HL-60 (cell line): ENCODE results near the gene TPBG.

Source experiments
- DNase-seq, 2 experiments: peaks; one replicate each; pipeline ENCODE4 v3.0.0-alpha.2; 2010 to 2020; ENCODE audit warnings: low read depth in 1 of 2, low spot score in 1 of 2
- H3K27ac ChIP-seq: fragments of 250-450 bp; sonication (Bioruptor Pico); replicated peaks from 2 replicates; pipeline ENCODE4 v1.5.1; 2020; ENCODE audit warnings: mild to moderate bottlenecking, moderate library complexity
- H3K27me3 ChIP-seq: fragments of 250-450 bp; sonication (Bioruptor Pico); 2 replicates; pipeline ENCODE4 v1.5.1; 2021; ENCODE audit warnings: mild to moderate bottlenecking, moderate library complexity; ENCODE audit not compliant: insufficient read depth, poor library complexity, severe bottlenecking
- H3K4me3 ChIP-seq: replicated peaks from 2 replicates; pipeline ENCODE4 v1.5.1; 2011; ENCODE audit warnings: mild to moderate bottlenecking, control low read depth, low read length; ENCODE audit not compliant: insufficient read depth
- GABPA ChIP-seq: IDR thresholded peaks from 2 replicates; pipeline ENCODE4 v1.6.1; 2012; ENCODE audit warnings: low read depth
- POLR2AphosphoS5 ChIP-seq: IDR thresholded peaks from 2 replicates; pipeline ENCODE4 v1.6.1; 2012; ENCODE audit warnings: low read depth
- SPI1 ChIP-seq: IDR thresholded peaks from 2 replicates; pipeline ENCODE4 v1.6.1; 2012; ENCODE audit warnings: low read depth, mild to moderate bottlenecking, borderline replicate concordance
- TF ChIP-seq, protein P1 (sequence below): IDR thresholded peaks from 2 replicates; pipeline ENCODE4 v1.6.1; 2012; ENCODE audit warnings: low read depth; ENCODE audit not compliant: insufficient replicate concordance
- TF ChIP-seq, protein P2 (sequence below): IDR thresholded peaks from one replicate; pipeline ENCODE4 v1.5.1; 2011; ENCODE audit warnings: low read length, control low read depth, inconsistent platforms; ENCODE audit not compliant: insufficient read depth

Gene TPBG

DNA sequence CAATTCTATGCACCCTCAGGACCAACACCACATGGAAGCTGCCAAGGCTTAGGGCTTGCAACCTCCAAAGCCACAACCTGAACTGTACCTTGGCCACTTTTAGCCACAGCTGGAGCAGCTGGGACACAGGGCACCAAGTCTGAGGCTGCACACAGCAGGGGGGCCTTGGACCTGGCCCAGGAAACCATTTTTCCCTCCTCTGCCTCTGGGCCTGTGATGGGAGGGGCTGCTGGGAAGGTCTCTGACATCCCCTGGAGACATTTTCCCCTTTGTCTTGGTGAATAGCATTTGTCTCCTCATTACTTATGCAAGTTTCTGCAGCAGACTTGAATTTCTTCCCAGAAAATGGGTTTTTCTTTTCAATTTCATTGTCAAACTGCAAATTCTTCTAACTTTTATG is 13.0 kb downstream of the TPBG start:
- H3K27ac ChIP-seq: no peak overlapping the region
- H3K27me3 ChIP-seq: no peaks in the 10 kb centered on the region
- TF ChIP-seq POLR2AphosphoS5 (no peak), GABPA (no peak), SPI1 (no peak)
- TF ChIP-seq, protein P1, sequence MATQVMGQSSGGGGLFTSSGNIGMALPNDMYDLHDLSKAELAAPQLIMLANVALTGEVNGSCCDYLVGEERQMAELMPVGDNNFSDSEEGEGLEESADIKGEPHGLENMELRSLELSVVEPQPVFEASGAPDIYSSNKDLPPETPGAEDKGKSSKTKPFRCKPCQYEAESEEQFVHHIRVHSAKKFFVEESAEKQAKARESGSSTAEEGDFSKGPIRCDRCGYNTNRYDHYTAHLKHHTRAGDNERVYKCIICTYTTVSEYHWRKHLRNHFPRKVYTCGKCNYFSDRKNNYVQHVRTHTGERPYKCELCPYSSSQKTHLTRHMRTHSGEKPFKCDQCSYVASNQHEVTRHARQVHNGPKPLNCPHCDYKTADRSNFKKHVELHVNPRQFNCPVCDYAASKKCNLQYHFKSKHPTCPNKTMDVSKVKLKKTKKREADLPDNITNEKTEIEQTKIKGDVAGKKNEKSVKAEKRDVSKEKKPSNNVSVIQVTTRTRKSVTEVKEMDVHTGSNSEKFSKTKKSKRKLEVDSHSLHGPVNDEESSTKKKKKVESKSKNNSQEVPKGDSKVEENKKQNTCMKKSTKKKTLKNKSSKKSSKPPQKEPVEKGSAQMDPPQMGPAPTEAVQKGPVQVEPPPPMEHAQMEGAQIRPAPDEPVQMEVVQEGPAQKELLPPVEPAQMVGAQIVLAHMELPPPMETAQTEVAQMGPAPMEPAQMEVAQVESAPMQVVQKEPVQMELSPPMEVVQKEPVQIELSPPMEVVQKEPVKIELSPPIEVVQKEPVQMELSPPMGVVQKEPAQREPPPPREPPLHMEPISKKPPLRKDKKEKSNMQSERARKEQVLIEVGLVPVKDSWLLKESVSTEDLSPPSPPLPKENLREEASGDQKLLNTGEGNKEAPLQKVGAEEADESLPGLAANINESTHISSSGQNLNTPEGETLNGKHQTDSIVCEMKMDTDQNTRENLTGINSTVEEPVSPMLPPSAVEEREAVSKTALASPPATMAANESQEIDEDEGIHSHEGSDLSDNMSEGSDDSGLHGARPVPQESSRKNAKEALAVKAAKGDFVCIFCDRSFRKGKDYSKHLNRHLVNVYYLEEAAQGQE: no peak
- TF ChIP-seq, protein P2, sequence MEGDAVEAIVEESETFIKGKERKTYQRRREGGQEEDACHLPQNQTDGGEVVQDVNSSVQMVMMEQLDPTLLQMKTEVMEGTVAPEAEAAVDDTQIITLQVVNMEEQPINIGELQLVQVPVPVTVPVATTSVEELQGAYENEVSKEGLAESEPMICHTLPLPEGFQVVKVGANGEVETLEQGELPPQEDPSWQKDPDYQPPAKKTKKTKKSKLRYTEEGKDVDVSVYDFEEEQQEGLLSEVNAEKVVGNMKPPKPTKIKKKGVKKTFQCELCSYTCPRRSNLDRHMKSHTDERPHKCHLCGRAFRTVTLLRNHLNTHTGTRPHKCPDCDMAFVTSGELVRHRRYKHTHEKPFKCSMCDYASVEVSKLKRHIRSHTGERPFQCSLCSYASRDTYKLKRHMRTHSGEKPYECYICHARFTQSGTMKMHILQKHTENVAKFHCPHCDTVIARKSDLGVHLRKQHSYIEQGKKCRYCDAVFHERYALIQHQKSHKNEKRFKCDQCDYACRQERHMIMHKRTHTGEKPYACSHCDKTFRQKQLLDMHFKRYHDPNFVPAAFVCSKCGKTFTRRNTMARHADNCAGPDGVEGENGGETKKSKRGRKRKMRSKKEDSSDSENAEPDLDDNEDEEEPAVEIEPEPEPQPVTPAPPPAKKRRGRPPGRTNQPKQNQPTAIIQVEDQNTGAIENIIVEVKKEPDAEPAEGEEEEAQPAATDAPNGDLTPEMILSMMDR: no peak
- H3K4me3 ChIP-seq: no peak overlapping the region
- no peak for DNase-seq

DNA sequence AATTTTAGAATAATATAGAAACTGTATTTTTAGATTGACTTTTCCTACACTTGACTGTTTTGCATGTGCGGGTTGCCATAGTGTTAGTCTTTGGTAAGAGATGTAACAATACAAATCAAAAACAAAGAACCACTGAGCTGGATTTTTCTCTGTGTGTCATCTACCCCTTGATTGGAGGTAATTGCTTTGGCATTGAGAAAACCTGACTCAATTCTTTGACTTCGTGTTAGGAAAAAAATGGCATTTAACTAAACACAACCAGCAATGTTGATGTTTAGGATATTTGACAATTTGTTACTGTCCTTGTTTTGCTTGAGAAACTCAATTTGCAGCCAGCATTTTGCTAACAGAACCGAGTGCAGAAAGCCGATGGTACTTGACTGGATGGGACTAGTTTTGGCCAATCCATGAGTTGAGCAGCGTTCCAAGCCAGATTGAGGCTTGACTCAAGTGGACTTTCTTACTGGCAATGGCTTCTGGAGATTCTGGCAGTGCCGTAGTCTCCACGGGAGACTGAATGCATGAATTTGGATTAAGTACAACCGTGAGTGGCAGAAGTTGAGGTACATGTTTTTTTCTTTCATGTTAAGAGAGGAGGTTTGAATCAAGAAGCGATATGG is 17.1 kb downstream of the TPBG start:
- Histone ChIP-seq H3K27ac (no peak overlapping the region), H3K4me3 (no peak overlapping the region), H3K27me3 (no peaks in the 10 kb centered on the region)
- no peak for TF ChIP-seq GABPA
- TF ChIP-seq SPI1: no peak
- TF ChIP-seq, protein P1: no peak
- TF ChIP-seq, protein P2: no peak
- TF ChIP-seq POLR2AphosphoS5: no peak
- no peak for DNase-seq

DNA sequence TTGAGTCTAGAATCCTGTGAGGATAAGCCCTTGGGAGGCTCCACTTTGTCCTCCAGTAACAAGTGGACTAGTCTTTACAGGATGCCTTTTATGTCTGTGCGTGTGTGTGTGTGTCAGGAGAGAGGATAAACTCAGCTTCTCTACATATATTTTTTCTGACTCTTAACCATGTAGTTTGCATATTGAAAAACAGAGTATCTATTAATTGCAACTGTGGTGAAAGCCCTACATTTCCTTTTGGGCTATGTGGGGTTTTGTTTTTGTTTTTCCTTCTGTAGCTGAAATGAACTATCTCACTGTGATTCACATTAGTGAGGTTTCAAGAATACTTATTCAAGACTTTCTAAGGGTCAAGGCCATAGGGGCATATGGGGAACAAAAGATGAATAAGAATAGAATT is 17.7 kb downstream of the TPBG start:
- TF ChIP-seq, protein P2: no peak
- TF ChIP-seq, protein P1: no peak
- no peak for TF ChIP-seq GABPA
- TF ChIP-seq POLR2AphosphoS5: no peak
- TF ChIP-seq SPI1: no peak
- H3K27ac ChIP-seq: no peak overlapping the region
- H3K4me3 ChIP-seq: no peak overlapping the region
- no peak for DNase-seq
- no peaks in the 10 kb centered on the region for H3K27me3 ChIP-seq
